Measurements from ENCODE around the gene FPR2. TPM values are rescaled to one million over a fixed set of nuclear protein-coding genes. Genes with fewer than 3 reads are reported as not detected.
A peak's percentile ranks its signal among the peaks of the same experiment; 100 is the strongest.

The FPR2 gene
- total and polyA plus RNA-seq, 9 of the 15 experiments (the other 6 are each of a cell fraction or from before 2014, with no cell fraction given): 0.03 to 0.15 (median 0.07) TPM; not detected in 6

- TF ChIP-seq, protein P1, sequence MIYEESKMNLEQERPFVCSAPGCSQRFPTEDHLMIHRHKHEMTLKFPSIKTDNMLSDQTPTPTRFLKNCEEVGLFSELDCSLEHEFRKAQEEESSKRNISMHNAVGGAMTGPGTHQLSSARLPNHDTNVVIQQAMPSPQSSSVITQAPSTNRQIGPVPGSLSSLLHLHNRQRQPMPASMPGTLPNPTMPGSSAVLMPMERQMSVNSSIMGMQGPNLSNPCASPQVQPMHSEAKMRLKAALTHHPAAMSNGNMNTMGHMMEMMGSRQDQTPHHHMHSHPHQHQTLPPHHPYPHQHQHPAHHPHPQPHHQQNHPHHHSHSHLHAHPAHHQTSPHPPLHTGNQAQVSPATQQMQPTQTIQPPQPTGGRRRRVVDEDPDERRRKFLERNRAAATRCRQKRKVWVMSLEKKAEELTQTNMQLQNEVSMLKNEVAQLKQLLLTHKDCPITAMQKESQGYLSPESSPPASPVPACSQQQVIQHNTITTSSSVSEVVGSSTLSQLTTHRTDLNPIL (CRISPR knock-in tag; IDR thresholded peaks at IDR 0.05): no peak
- TF ChIP-seq MLX (CRISPR knock-in tag; conservative IDR thresholded peaks at IDR 0.05): no peak
- no peak for TF ChIP-seq SOX6 (IDR thresholded peaks at IDR 0.05)
- no peak for TF ChIP-seq KLF16 (IDR thresholded peaks at IDR 0.05)
- TF ChIP-seq RAD21 (CRISPR knock-in tag; conservative IDR thresholded peaks at IDR 0.05 in 1 of 2, IDR thresholded peaks at IDR 0.05 in 1 of 2): no peak; a peak in 2 of 4 replicates
- no peak for TF ChIP-seq SNIP1 (IDR thresholded peaks at IDR 0.05; ENCODE audit: low read depth)
- no peak for TF ChIP-seq SRSF7 (optimal IDR thresholded peaks at IDR 0.05; ENCODE audit: low read depth, low read length)
- no peak for TF ChIP-seq ZNF217 (CRISPR knock-in tag; IDR thresholded peaks at IDR 0.05)
- TF ChIP-seq ZNF561 (CRISPR knock-in tag; conservative IDR thresholded peaks at IDR 0.05): no peak
- TF ChIP-seq U2AF1 (optimal IDR thresholded peaks at IDR 0.05; ENCODE audit: low read depth, low read length): no peak
- TF ChIP-seq JUND (IDR thresholded peaks at IDR 0.05; ENCODE audit: borderline replicate concordance, low read depth, low read length): peak; percentile 98
- peak; percentile 96 for TF ChIP-seq JUND (tag; IDR thresholded peaks at IDR 0.05; ENCODE audit: borderline replicate concordance, low read depth, low read length)
- TF ChIP-seq BRD4 (IDR thresholded peaks at IDR 0.05): no peak
- TF ChIP-seq, protein P2, sequence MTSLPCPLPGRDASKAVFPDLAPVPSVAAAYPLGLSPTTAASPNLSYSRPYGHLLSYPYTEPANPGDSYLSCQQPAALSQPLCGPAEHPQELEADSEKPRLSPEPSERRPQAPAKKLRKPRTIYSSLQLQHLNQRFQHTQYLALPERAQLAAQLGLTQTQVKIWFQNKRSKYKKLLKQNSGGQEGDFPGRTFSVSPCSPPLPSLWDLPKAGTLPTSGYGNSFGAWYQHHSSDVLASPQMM (CRISPR knock-in tag; IDR thresholded peaks at IDR 0.05): no peak
- no peak for TF ChIP-seq ZBTB12 (CRISPR knock-in tag; IDR thresholded peaks at IDR 0.05)
- peak in 1 of 2 experiments; percentile 58; a peak in 1 of 3 replicates for TF ChIP-seq CBX3 (IDR thresholded peaks at IDR 0.05; ENCODE audit: borderline replicate concordance in 1 of 2, low read length in 2 of 2)
- peak; percentile 96 for TF ChIP-seq SMAD4 (CRISPR knock-in tag; conservative IDR thresholded peaks at IDR 0.05)
- no peak for TF ChIP-seq NR2C1 (IDR thresholded peaks at IDR 0.05)
- TF ChIP-seq NR2C1 (tag; IDR thresholded peaks at IDR 0.05): peak; percentile 36
- TF ChIP-seq BHLHE40 (IDR thresholded peaks at IDR 0.05; ENCODE audit: low read length): peak; percentile 18
- TF ChIP-seq, protein P3, sequence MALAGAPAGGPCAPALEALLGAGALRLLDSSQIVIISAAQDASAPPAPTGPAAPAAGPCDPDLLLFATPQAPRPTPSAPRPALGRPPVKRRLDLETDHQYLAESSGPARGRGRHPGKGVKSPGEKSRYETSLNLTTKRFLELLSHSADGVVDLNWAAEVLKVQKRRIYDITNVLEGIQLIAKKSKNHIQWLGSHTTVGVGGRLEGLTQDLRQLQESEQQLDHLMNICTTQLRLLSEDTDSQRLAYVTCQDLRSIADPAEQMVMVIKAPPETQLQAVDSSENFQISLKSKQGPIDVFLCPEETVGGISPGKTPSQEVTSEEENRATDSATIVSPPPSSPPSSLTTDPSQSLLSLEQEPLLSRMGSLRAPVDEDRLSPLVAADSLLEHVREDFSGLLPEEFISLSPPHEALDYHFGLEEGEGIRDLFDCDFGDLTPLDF (CRISPR knock-in tag; IDR thresholded peaks at IDR 0.05): no peak
- no peak for TF ChIP-seq RB1 (IDR thresholded peaks at IDR 0.05; ENCODE audit: low read depth)
- TF ChIP-seq ELF2 (CRISPR knock-in tag; IDR thresholded peaks at IDR 0.05): no peak; the same call in 1 of the 2 replicates
- TF ChIP-seq SREBF2 (CRISPR knock-in tag; IDR thresholded peaks at IDR 0.05): no peak
These were observed 38.2 kb downstream of the FPR2 start (continued) for GRCh38 chr19:51799034-51799773.

Data from K562 (cell line).